Epithelial cell of esophagus (primary cell): ENCODE measurements around the gene IFNL4.
"Not testable (repeated sequence)": the region's sequence is repeated elsewhere in the genome, so short reads cannot be mapped to it uniquely, and the experiment has no call there.

ENCODE experiments used
- DNase-seq: peaks from one replicate; pipeline ENCODE4 v3.0.0; 2010; ENCODE audit warnings: low read depth
- H3K4me3 ChIP-seq: 2 replicates; pipeline ENCODE4 v1.5.1; 2011; ENCODE audit warnings: mild to moderate bottlenecking, low read length, control low read depth
- CTCF ChIP-seq: IDR thresholded peaks from 2 replicates; pipeline ENCODE4 v1.5.1; 2011; ENCODE audit warnings: low read depth, mild to moderate bottlenecking, low read length, control low read depth, inconsistent platforms; ENCODE audit not compliant: insufficient read depth; ENCODE audit errors: missing control alignments

The IFNL4 gene

GRCh38 chr19:39217094-39217493 is 31.6 kb downstream of the IFNL4 start:
- no peak for TF ChIP-seq CTCF
- no peak overlapping the region for H3K4me3 ChIP-seq
- no peak for DNase-seq

GRCh38 chr19:39215323-39215722 is 33.3 kb downstream of the IFNL4 start:
- DNase-seq, result not testable (repeated sequence)

DNA sequence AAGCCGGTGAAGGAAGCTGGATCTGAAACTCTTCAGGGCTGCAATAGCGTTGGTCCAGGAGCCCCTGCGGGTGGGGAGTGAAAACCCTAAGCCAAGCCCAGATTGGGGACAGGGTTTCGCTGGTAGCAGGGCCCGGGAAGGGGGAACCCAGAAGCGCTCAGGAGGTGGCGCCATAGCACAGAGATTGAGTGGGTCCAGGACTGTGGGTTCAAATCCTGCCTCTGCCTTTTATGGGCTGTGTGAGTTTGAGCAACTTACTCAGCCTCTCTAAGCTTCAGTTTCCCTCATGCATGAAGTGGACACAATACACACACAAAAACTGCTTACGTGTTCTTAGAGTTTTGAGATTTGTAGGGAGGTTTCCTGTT is 36.3 kb downstream of the IFNL4 start:
- DNase-seq, result no peak
- no peak overlapping the region for H3K4me3 ChIP-seq
- peak; percentile 29 for TF ChIP-seq CTCF

More at GRCh38 chr19:39215323-39215722, 33.3 kb downstream of the IFNL4 start:
- H3K4me3 ChIP-seq, result not testable (repeated sequence)

DNA sequence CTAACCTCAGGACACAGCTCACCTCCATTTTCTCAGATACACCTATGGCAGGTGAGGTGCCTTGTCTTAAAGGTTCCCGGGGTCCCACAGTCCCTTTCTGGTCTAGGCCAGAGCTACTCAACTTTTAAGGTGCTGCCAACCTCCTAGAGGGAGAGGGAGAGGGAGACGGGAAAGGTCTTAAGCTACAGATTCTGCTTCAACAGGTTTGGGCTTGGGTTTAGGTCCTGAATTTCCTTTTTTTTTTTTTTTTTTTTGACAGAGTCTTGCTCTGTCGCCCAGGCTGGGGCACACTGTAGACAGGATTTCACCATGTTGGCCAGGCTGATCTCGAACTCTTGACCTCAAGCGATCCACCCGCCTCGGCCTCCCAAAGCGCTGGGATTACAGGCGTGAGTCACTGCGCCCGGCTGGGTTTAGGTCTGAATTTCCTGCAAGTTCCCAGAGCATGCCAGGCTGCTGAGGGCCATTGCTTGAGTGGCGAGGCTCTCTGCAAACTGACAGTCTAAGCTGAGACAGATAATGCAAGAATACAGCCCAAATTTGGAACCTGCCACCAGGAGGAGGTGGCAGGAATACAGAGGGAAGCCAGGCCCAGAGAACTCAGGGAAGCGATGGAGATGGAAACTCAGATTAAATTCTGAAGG is 36.8 kb downstream of the IFNL4 start:
- no peak for DNase-seq
- TF ChIP-seq CTCF, result no peak
- no peak overlapping the region for H3K4me3 ChIP-seq

GRCh38 chr19:39209196-39209595 is 39.5 kb downstream of the IFNL4 start:
- TF ChIP-seq CTCF, result no peak
- no peak overlapping the region for H3K4me3 ChIP-seq
- DNase-seq, result no peak

DNA sequence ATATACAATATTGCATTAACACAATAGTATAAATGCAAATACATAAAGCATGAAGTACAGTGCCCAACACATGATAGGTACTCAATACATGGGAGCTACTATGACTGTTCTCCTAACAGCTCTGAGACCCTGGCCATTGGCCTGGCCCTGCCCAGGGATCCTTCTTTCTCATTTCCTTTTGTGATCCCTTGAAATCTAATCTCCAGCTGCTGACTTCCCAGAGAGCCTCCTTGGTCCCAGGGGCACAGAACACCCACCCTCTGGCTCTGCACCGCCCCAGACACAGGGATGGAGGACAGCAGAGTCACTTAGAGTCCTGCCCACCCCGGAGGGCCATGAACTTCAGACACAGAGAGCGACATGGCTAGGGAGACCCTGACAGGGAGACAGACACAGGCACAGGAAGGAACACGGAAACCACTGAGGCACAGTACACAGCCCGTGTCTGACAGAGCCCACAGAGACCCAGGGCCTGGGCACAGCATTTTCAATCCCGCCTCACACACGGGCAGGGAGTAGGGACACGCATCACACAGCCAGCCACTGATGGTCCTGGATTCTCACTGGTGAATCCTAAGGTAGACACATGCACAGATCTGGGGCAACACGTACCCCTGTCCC is 40.4 kb downstream of the IFNL4 start:
- no peak for TF ChIP-seq CTCF
- DNase-seq, result no peak
- H3K4me3 ChIP-seq, result no peak overlapping the region

GRCh38 chr19:39207293-39207836 is 41.3 kb downstream of the IFNL4 start:
- no peak for DNase-seq
- H3K4me3 ChIP-seq, result no peak overlapping the region
- no peak for TF ChIP-seq CTCF
